Measurements from ENCODE around the gene EFL1.
A peak's percentile ranks its signal among the peaks of the same experiment; 100 is the strongest.
"Not testable (repeated sequence)": the region's sequence is repeated elsewhere in the genome, so short reads cannot be mapped to it uniquely, and the experiment has no call there.

Gene EFL1

DNA sequence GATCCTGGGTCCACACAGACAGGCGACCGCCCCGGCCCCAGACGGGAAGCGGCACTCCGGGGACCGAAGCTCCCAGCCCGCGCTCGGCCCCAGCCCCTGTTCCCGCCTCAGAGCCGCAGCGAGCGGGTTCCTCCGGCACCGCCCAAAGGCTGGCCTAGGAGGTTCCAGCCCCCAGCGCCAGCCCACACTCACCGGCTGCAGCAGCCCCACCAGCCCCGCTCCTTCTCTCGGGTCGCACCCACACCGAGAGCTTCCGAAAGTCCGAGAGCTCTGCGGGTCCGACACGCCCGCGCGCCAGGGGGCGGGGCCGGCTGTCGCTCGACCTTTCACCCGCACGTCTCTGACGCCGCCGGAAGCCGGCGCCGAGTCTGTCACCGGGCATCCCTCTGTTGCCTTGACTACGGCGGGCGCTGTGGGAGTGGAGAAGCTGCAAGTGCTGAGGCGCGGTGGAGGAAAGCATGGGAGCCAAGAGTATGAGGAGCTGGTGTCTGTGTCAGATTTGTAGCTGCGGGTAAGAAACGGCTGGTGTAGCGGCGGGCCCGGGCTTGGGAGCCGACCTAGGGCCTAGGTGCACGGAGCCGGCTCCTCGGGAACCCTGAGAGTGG lies at the start of gene EFL1, which contains the start of gene SAXO2:
Gene EFL1, minus strand, starts transcription at position 313 of the 605 bp plus-strand sequence. CDS start 956 bp downstream, outside the sequence.
Gene SAXO2, plus strand, starts transcription at position 397 of the 605 bp plus-strand sequence. Its CDS starts 62 bp downstream, at position 459.
- no peak for TF ChIP-seq YY1 (IDR thresholded peaks at IDR 0.05; ENCODE audit: insufficient read depth, insufficient read length)
- TF ChIP-seq ZNF274 (IDR thresholded peaks at IDR 0.05; ENCODE audit: low read depth, low read length), result no peak
- no peaks in the 10 kb centered on the region for H3K4me1 ChIP-seq (ENCODE audit: insufficient read depth, insufficient read length)
- peak within 1 kb of the TSS; percentile 88 for H3K9ac ChIP-seq (ENCODE audit: insufficient read length, low read depth)
- peak; percentile 64 for DNase-seq (ENCODE audit: low read depth, low spot score)
- H3K4me3 ChIP-seq (ENCODE audit: insufficient read length, low read depth), result peak within 1 kb of the TSS; percentile 89
- H3K36me3 ChIP-seq (ENCODE audit: insufficient read depth, insufficient read length, low read length), result peaks cover 19% of the 10 kb centered on the region
- H3K27me3 ChIP-seq (ENCODE audit: insufficient read depth, insufficient read length), result peaks cover 4% of the 10 kb centered on the region
- H3K9me3 ChIP-seq (ENCODE audit: insufficient read depth, low read length), result no peaks in the 10 kb centered on the region

DNA sequence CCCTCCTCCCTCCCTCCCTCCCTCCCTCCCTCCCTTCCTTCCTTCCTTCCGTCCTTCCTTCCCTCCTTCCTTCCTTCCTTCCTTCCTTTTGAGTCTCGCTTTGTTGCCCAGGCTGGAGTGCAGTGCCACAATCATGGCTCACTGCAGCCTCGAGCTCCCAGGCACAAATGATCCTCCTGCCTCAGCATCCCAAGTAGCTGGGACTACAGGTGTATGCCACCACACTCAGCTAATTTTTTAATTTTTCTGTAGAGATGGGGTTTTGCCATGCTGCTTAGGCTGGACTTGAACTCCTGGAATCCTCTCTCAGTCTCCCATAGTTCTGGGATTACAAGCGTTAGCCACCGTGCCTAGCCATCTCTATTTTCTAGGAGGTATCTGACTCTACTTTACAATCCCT lies 48.8 kb upstream of the EFL1 start:
- H3K36me3 ChIP-seq (ENCODE audit: insufficient read depth, insufficient read length, low read length); H3K27me3 ChIP-seq (ENCODE audit: insufficient read depth, insufficient read length); H3K4me1 ChIP-seq (ENCODE audit: insufficient read depth, insufficient read length); H3K9me3 ChIP-seq (ENCODE audit: insufficient read depth, low read length); H3K4me3 ChIP-seq (ENCODE audit: insufficient read length, low read depth); DNase-seq (ENCODE audit: low read depth, low spot score); H3K9ac ChIP-seq (ENCODE audit: insufficient read length, low read depth): not testable (repeated sequence)

DNA sequence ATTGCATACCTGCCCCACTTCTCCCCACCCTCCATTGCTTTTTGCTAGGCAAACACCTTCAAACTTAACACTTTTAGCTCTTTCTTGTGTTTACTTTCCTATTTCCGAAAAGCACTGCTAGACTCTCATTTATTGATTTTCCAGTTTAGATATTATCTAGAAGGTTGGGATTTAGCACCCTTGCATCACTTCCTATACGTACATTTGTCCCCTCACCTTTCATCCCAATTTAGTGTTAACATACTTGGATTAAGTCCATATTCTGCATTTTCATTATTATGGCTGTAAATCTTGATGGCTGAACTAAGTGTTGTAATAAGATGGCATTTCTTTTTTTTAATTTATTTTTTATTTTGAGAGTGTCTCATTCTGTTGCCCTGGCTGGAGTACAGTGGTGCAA lies 47.3 kb upstream of the EFL1 start:
- TF ChIP-seq SUZ12 (IDR thresholded peaks at IDR 0.05; ENCODE audit: extremely low read depth, insufficient read depth, insufficient read length) (no peak), YY1 (IDR thresholded peaks at IDR 0.05; ENCODE audit: insufficient read depth, insufficient read length) (no peak), ZNF274 (IDR thresholded peaks at IDR 0.05; ENCODE audit: low read depth, low read length) (no peak)
- DNase-seq (ENCODE audit: low read depth, low spot score), result no peak

DNA sequence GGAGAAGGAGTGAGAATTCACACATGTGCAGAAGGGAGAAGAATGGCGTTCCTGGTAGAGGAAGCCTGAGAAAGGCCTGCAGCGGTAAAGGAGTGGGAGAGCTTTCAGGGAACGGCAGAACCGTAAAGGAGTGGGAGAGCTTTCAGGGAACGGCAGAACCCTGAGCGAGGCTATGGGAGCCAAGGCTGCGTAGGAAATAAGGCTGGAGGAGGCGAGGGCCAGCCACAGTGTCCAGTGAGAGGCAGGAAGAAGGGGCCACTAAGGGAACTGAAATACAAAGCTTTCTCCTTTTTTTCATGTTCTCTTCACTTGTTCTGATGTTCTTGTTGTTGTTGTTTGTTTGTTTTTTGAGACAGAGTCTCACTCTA lies 45.2 kb upstream of the EFL1 start:
- no peak overlapping the region for H3K4me3 ChIP-seq (ENCODE audit: insufficient read length, low read depth)
- TF ChIP-seq SUZ12 (IDR thresholded peaks at IDR 0.05; ENCODE audit: extremely low read depth, insufficient read depth, insufficient read length) (no peak), ZNF274 (IDR thresholded peaks at IDR 0.05; ENCODE audit: low read depth, low read length) (no peak), YY1 (IDR thresholded peaks at IDR 0.05; ENCODE audit: insufficient read depth, insufficient read length) (no peak)

More for the DNA sequence above, 47.3 kb upstream of the EFL1 start:
- H3K4me3 ChIP-seq (ENCODE audit: insufficient read length, low read depth), result no peak overlapping the region
- H3K9me3 ChIP-seq (ENCODE audit: insufficient read depth, low read length), result no peaks in the 10 kb centered on the region
- H3K4me1 ChIP-seq (ENCODE audit: insufficient read depth, insufficient read length), result no peaks in the 10 kb centered on the region
- H3K27me3 ChIP-seq (ENCODE audit: insufficient read depth, insufficient read length), result no peaks in the 10 kb centered on the region
- no peaks in the 10 kb centered on the region for H3K36me3 ChIP-seq (ENCODE audit: insufficient read depth, insufficient read length, low read length)
- H3K9ac ChIP-seq (ENCODE audit: insufficient read length, low read depth), result no peak overlapping the region

DNA sequence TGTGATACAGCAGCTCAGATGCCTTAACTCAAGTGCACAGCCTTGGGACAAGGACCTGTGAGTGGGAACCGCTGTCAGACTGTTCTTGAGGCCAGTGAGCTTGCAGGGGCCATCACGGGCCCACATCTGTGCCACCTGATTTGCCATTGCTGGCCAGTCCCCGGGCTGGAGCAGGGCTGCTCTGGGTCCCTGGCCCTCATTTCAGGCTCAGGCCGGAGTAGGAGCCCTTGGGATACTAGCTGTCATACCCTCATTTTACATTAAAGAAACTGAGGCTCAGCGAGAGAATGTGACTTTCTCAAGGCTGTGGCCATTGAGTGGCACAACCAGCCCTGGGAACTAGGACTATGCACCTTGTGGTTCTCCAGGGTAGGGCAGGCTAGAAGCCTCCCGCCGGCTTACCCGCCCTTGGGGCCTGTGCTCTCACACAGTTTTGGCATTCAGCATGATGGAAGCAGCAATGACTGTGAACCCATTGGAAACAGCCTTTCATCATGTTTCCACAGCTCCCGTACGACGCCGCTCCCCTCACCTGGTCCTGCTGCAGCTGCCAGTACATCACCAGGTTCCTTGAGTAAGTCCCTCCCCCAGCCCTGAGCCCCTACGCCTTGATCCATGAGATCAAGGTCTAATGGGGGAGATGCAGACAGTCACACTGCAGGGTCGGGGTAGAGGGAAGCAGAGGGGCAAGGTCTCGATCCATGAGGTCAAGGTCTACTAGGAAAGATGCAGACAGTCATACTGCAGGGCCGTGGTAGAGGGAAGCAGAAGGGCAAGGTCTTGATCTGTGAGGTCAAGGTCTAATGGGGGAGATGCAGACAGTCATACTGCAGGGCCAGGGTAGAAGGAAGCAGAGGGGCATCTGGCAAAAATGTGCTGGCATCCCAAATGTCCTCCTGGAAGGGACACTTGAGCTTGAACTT lies 44.5 kb upstream of the EFL1 start:
- Histone ChIP-seq H3K36me3 (ENCODE audit: insufficient read depth, insufficient read length, low read length) (no peaks in the 10 kb centered on the region), H3K9me3 (ENCODE audit: insufficient read depth, low read length) (no peaks in the 10 kb centered on the region), H3K9ac (ENCODE audit: insufficient read length, low read depth) (no peak overlapping the region), H3K27me3 (ENCODE audit: insufficient read depth, insufficient read length) (no peaks in the 10 kb centered on the region), H3K4me1 (ENCODE audit: insufficient read depth, insufficient read length) (no peaks in the 10 kb centered on the region), H3K4me3 (ENCODE audit: insufficient read length, low read depth) (no peak overlapping the region)
- DNase-seq (ENCODE audit: low read depth, low spot score), result no peak
- TF ChIP-seq ZNF274 (IDR thresholded peaks at IDR 0.05; ENCODE audit: low read depth, low read length), result no peak
- no peak for TF ChIP-seq YY1 (IDR thresholded peaks at IDR 0.05; ENCODE audit: insufficient read depth, insufficient read length)
- no peak for TF ChIP-seq SUZ12 (IDR thresholded peaks at IDR 0.05; ENCODE audit: extremely low read depth, insufficient read depth, insufficient read length)

More for the DNA sequence above, 45.2 kb upstream of the EFL1 start:
- DNase-seq (ENCODE audit: low read depth, low spot score), result no peak
- Histone ChIP-seq H3K27me3 (ENCODE audit: insufficient read depth, insufficient read length) (no peaks in the 10 kb centered on the region), H3K9ac (ENCODE audit: insufficient read length, low read depth) (no peak overlapping the region), H3K36me3 (ENCODE audit: insufficient read depth, insufficient read length, low read length) (no peaks in the 10 kb centered on the region), H3K4me1 (ENCODE audit: insufficient read depth, insufficient read length) (no peaks in the 10 kb centered on the region), H3K9me3 (ENCODE audit: insufficient read depth, low read length) (no peaks in the 10 kb centered on the region)

DNA sequence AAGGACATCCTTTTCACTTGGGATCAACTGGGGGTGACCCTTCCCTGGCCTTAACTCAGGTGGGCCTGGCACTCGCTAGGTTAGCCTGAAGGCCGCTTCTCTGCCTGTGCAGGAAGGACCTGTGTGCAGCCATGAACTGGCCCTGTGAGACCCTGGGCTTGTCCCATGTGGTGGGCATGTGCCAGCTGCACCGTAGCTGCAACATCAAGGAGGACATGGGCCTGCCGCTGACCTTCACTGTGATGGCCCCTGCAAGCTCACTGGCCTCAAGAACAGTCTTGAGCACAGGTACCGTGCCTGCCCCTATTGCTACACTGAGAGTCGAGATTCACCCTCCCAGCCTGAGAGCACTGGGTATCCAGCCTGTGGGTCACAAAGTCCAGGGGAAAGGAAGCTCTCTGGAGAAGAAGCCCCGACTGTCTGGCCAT lies 43.1 kb upstream of the EFL1 start:
- Histone ChIP-seq H3K9ac (ENCODE audit: insufficient read length, low read depth) (no peak overlapping the region), H3K4me1 (ENCODE audit: insufficient read depth, insufficient read length) (no peaks in the 10 kb centered on the region), H3K27me3 (ENCODE audit: insufficient read depth, insufficient read length) (no peaks in the 10 kb centered on the region), H3K36me3 (ENCODE audit: insufficient read depth, insufficient read length, low read length) (no peaks in the 10 kb centered on the region), H3K9me3 (ENCODE audit: insufficient read depth, low read length) (no peaks in the 10 kb centered on the region), H3K4me3 (ENCODE audit: insufficient read length, low read depth) (no peak overlapping the region)
- DNase-seq (ENCODE audit: low read depth, low spot score), result no peak
- TF ChIP-seq SUZ12 (IDR thresholded peaks at IDR 0.05; ENCODE audit: extremely low read depth, insufficient read depth, insufficient read length) (no peak), ZNF274 (IDR thresholded peaks at IDR 0.05; ENCODE audit: low read depth, low read length) (no peak), YY1 (IDR thresholded peaks at IDR 0.05; ENCODE audit: insufficient read depth, insufficient read length) (no peak)

DNA sequence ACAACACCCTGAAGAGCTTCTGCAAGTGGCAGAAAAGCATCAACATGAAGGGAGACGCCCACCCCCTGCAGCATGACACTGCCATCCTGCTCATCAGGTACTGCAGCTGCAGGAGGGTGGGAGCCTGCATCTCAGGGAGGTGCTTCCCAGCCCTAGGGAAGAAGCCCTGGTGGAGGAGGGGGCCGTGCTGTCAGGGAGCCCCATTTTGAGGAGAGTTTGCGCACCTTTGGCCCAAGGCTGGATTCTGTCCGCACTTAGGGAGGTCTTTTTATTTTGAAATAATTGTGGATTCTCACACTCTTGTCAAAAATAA lies 42.2 kb upstream of the EFL1 start:
- DNase-seq (ENCODE audit: low read depth, low spot score), result no peak
- Histone ChIP-seq H3K4me1 (ENCODE audit: insufficient read depth, insufficient read length) (no peaks in the 10 kb centered on the region), H3K36me3 (ENCODE audit: insufficient read depth, insufficient read length, low read length) (no peaks in the 10 kb centered on the region), H3K4me3 (ENCODE audit: insufficient read length, low read depth) (no peak overlapping the region), H3K27me3 (ENCODE audit: insufficient read depth, insufficient read length) (no peaks in the 10 kb centered on the region), H3K9ac (ENCODE audit: insufficient read length, low read depth) (no peak overlapping the region), H3K9me3 (ENCODE audit: insufficient read depth, low read length) (no peaks in the 10 kb centered on the region)
- no peak for TF ChIP-seq ZNF274 (IDR thresholded peaks at IDR 0.05; ENCODE audit: low read depth, low read length)
- no peak for TF ChIP-seq YY1 (IDR thresholded peaks at IDR 0.05; ENCODE audit: insufficient read depth, insufficient read length)
- no peak for TF ChIP-seq SUZ12 (IDR thresholded peaks at IDR 0.05; ENCODE audit: extremely low read depth, insufficient read depth, insufficient read length)

Measured in NT2/D1 (cell line).